ENCODE measurements around the gene CD276. TPM values are rescaled to one million over a fixed set of nuclear protein-coding genes. Genes with fewer than 3 reads are reported as not detected.
"Not testable (repeated sequence)": the region's sequence is repeated elsewhere in the genome, so short reads cannot be mapped to it uniquely, and the experiment has no call there.

Gene CD276
- total RNA-seq, 1 donor from 2014 or later, result 55.0 TPM

- intact Hi-C loops (cut with DNase I), result no loop called here
- no peak for ATAC-seq
- no peak for DNase-seq
Measured at GRCh38 chr15:73718694-73719093, 34.5 kb downstream of the CD276 start.

GRCh38 chr15:73722425-73722824 is 38.2 kb downstream of the CD276 start:
- H3K36me3 ChIP-seq, result no peaks in the 10 kb centered on the region
- H3K4me1 ChIP-seq, result peaks cover under 1% of the 10 kb centered on the region
- ATAC-seq (no peak), DNase-seq (no peak)
- no peak overlapping the region for H3K4me3 ChIP-seq
- TF ChIP-seq CTCF (IDR thresholded peaks at IDR 0.05), result no peak
- H3K9me3 ChIP-seq, result no peaks in the 10 kb centered on the region
- no peaks in the 10 kb centered on the region for H3K27me3 ChIP-seq (ENCODE audit: low read depth)
- H3K27ac ChIP-seq, result no peak overlapping the region
- intact Hi-C loops (cut with DNase I), result no loop called here

More at GRCh38 chr15:73718694-73719093, 34.5 kb downstream of the CD276 start:
- H3K27ac ChIP-seq, result no peak overlapping the region
- TF ChIP-seq CTCF (IDR thresholded peaks at IDR 0.05), result no peak
- no peaks in the 10 kb centered on the region for H3K27me3 ChIP-seq (ENCODE audit: low read depth)
- peaks cover 11% of the 10 kb centered on the region for H3K4me1 ChIP-seq
- no peaks in the 10 kb centered on the region for H3K9me3 ChIP-seq
- H3K4me3 ChIP-seq, result no peak overlapping the region
- H3K36me3 ChIP-seq, result peaks cover 6% of the 10 kb centered on the region

- ATAC-seq (peak in 1 of 2 donors; percentile 26), DNase-seq (no peak)
- Histone ChIP-seq H3K9me3 (no peaks in the 10 kb centered on the region), H3K36me3 (no peaks in the 10 kb centered on the region), H3K27me3 (ENCODE audit: low read depth) (no peaks in the 10 kb centered on the region), H3K4me1 (no peaks in the 10 kb centered on the region), H3K27ac (no peak overlapping the region), H3K4me3 (no peak overlapping the region)
- no peak for TF ChIP-seq CTCF (IDR thresholded peaks at IDR 0.05)
- intact Hi-C loops (cut with DNase I), result no loop called here
Measured at GRCh38 chr15:73723191-73723590, 39.0 kb downstream of the CD276 start.

GRCh38 chr15:73724212-73724611 is 40.0 kb downstream of the CD276 start:
- Histone ChIP-seq H3K36me3 (no peaks in the 10 kb centered on the region), H3K27ac (no peak overlapping the region), H3K4me1 (no peaks in the 10 kb centered on the region), H3K9me3 (no peaks in the 10 kb centered on the region), H3K27me3 (ENCODE audit: low read depth) (no peaks in the 10 kb centered on the region), H3K4me3 (no peak overlapping the region)
- intact Hi-C loops (cut with DNase I), result no loop called here
- ATAC-seq, result no peak
- TF ChIP-seq CTCF (IDR thresholded peaks at IDR 0.05), result no peak
- no peak for DNase-seq

GRCh38 chr15:73727330-73727976 is 43.3 kb downstream of the CD276 start:
- no peak for DNase-seq
- H3K4me3 ChIP-seq, result no peak overlapping the region
- no peaks in the 10 kb centered on the region for H3K36me3 ChIP-seq
- H3K27me3 ChIP-seq (ENCODE audit: low read depth), result no peaks in the 10 kb centered on the region
- ATAC-seq, result no peak
- TF ChIP-seq CTCF (IDR thresholded peaks at IDR 0.05), result no peak
- no peak overlapping the region for H3K27ac ChIP-seq
- H3K9me3 ChIP-seq, result no peaks in the 10 kb centered on the region
- no peaks in the 10 kb centered on the region for H3K4me1 ChIP-seq
- intact Hi-C loops (cut with DNase I), result no loop called here

GRCh38 chr15:73732051-73732450 is 47.9 kb downstream of the CD276 start:
- H3K36me3 ChIP-seq; DNase-seq; H3K4me3 ChIP-seq; H3K9me3 ChIP-seq; H3K27ac ChIP-seq; H3K27me3 ChIP-seq (ENCODE audit: low read depth); intact Hi-C loops (cut with DNase I); H3K4me1 ChIP-seq; ATAC-seq: not testable (repeated sequence)

All from lower lobe of right lung (tissue), 2 donors.